Glutamatergic neuron (in vitro differentiated cells): ENCODE measurements around the gene ZNF316. TPM values are rescaled to one million over a fixed set of nuclear protein-coding genes. Genes with fewer than 3 reads are reported as not detected.
A peak's percentile ranks its signal among the peaks of the same experiment; 100 is the strongest.

ENCODE experiments used
- DNase-seq: peaks from one replicate; pipeline ENCODE4 v3.0.0; 2022
- H3K27ac Mint-ChIP-seq: one replicate; pipeline ENCODE4 v1.8.0; 2020; ENCODE audit warnings: mild to moderate bottlenecking, mixed read lengths, inconsistent platforms; ENCODE audit not compliant: unreplicated experiment
- H3K27me3 Mint-ChIP-seq: one replicate; pipeline ENCODE4 v1.8.0; 2020; ENCODE audit warnings: mild to moderate bottlenecking, moderate library complexity, mixed read lengths, inconsistent platforms; ENCODE audit not compliant: unreplicated experiment
- H3K36me3 Mint-ChIP-seq: one replicate; pipeline ENCODE4 v1.8.0; 2020; ENCODE audit warnings: mild to moderate bottlenecking, mixed read lengths, inconsistent platforms; ENCODE audit not compliant: unreplicated experiment
- H3K4me1 Mint-ChIP-seq: one replicate; pipeline ENCODE4 v1.8.0; 2020; ENCODE audit warnings: mild to moderate bottlenecking, low read depth, mixed read lengths, inconsistent platforms; ENCODE audit not compliant: unreplicated experiment
- H3K4me3 Mint-ChIP-seq: one replicate; pipeline ENCODE4 v1.8.0; 2020; ENCODE audit warnings: mild to moderate bottlenecking, mixed read lengths, inconsistent platforms; ENCODE audit not compliant: unreplicated experiment
- H3K9me3 Mint-ChIP-seq: one replicate; pipeline ENCODE4 v1.8.0; 2020; ENCODE audit warnings: mild to moderate bottlenecking, moderate library complexity, mixed read lengths, inconsistent platforms; ENCODE audit not compliant: unreplicated experiment
- CTCF ChIP-seq: fragments of 200-600 bp; sonication (generic); IDR thresholded peaks from one replicate; pipeline ENCODE4 v1.5.0; 2021; ENCODE audit not compliant: partially characterized antibody, unreplicated experiment
- total RNA-seq: library from RNA; stranded (reverse); fragmentation: NEBNext Ultra II Directional; extraction: Animal tissue kit (Norgen Biotek cat#: 25700); gene quantifications from one replicate; pipeline ENCODE4 v1.2.1, GENCODE V29; 2021; ENCODE audit not compliant: unreplicated experiment

Gene ZNF316
- total RNA-seq, 1 donor from 2014 or later, result 51.1 TPM

- H3K27me3 Mint-ChIP-seq, result peaks cover 12% of the 10 kb centered on the region
Measured at GRCh38 chr7:6621195-6622133, 15.7 kb upstream of the ZNF316 start.

GRCh38 chr7:6622134-6622710 lies 14.9 kb upstream of the ZNF316 start:
- Mint-ChIP-seq H3K9me3 (peaks cover 14% of the 10 kb centered on the region), H3K27me3 (peaks cover 12% of the 10 kb centered on the region), H3K27ac (no peak overlapping the region), H3K36me3 (peaks cover 17% of the 10 kb centered on the region), H3K4me1 (peaks cover 6% of the 10 kb centered on the region), H3K4me3 (no peak overlapping the region)
- no peak for TF ChIP-seq CTCF
- DNase-seq, result no peak

More at GRCh38 chr7:6621195-6622133, 15.7 kb upstream of the ZNF316 start:
- Mint-ChIP-seq H3K4me3 (no peak overlapping the region), H3K27ac (peak overlapping the region; percentile 76), H3K9me3 (peaks cover 14% of the 10 kb centered on the region), H3K4me1 (peaks cover 6% of the 10 kb centered on the region), H3K36me3 (peaks cover 17% of the 10 kb centered on the region)
- no peak for DNase-seq
- TF ChIP-seq CTCF, result no peak

- Mint-ChIP-seq H3K4me3 (no peak overlapping the region), H3K27ac (no peak overlapping the region), H3K9me3 (peaks cover 14% of the 10 kb centered on the region), H3K4me1 (peaks cover 4% of the 10 kb centered on the region), H3K27me3 (peaks cover 13% of the 10 kb centered on the region), H3K36me3 (peaks cover 17% of the 10 kb centered on the region)
- DNase-seq, result no peak
- no peak for TF ChIP-seq CTCF
Measured at GRCh38 chr7:6623589-6624245, 13.4 kb upstream of the ZNF316 start.

- TF ChIP-seq CTCF, result no peak
- peaks cover 4% of the 10 kb centered on the region for H3K4me1 Mint-ChIP-seq
- H3K27ac Mint-ChIP-seq, result no peak overlapping the region
- peaks cover 13% of the 10 kb centered on the region for H3K27me3 Mint-ChIP-seq
- H3K9me3 Mint-ChIP-seq, result peaks cover 14% of the 10 kb centered on the region
- no peak overlapping the region for H3K4me3 Mint-ChIP-seq
- DNase-seq, result no peak
- H3K36me3 Mint-ChIP-seq, result peaks cover 17% of the 10 kb centered on the region
Measured at GRCh38 chr7:6624246-6624611, 12.9 kb upstream of the ZNF316 start.

- Mint-ChIP-seq H3K9me3 (peaks cover 4% of the 10 kb centered on the region), H3K27me3 (peaks cover 8% of the 10 kb centered on the region), H3K27ac (no peak overlapping the region), H3K4me3 (no peak overlapping the region), H3K4me1 (peaks cover under 1% of the 10 kb centered on the region), H3K36me3 (peaks cover 4% of the 10 kb centered on the region)
- no peak for TF ChIP-seq CTCF
- DNase-seq, result no peak
Measured at GRCh38 chr7:6628045-6628444, 9.1 kb upstream of the ZNF316 start.
